Cardiac muscle cell (in vitro differentiated cells and primary cell): ENCODE results near the gene OLFML2A. TPM values are rescaled to one million over a fixed set of nuclear protein-coding genes. Genes with fewer than 3 reads are reported as not detected.

Source experiments
- DNase-seq, 2 donors: peaks; one replicate each; pipeline versions ENCODE4 v3.0.0 to v3.0.0-alpha.2; 2010 to 2017; ENCODE audit warnings: low read depth in 1 of 2, low spot score in 1 of 2
- H3K27ac ChIP-seq: fragments of 200-600 bp; sonication (generic); 2 replicates; pipeline ENCODE4 v1.5.1; 2016
- H3K27me3 ChIP-seq: fragments of 200-600 bp; sonication (generic); 2 replicates; pipeline ENCODE4 v1.6.0; 2016; ENCODE audit warnings: control low read depth
- H3K36me3 ChIP-seq: fragments of 200-600 bp; sonication (generic); 2 replicates; pipeline ENCODE4 v1.5.1; 2016; ENCODE audit warnings: control low read depth
- H3K4me1 ChIP-seq: fragments of 200-600 bp; sonication (generic); 2 replicates; pipeline ENCODE4 v1.8.1; 2017; ENCODE audit warnings: low read depth, mild to moderate bottlenecking, mixed run types
- H3K4me3 ChIP-seq: fragments of 200-600 bp; sonication (generic); 2 replicates; pipeline ENCODE4 v1.5.1; 2016; ENCODE audit warnings: mild to moderate bottlenecking
- H3K9me3 ChIP-seq: fragments of 200-600 bp; sonication (generic); 2 replicates; pipeline ENCODE4 v1.5.1; 2017; ENCODE audit warnings: low read depth, mild to moderate bottlenecking, control low read depth
- polyA plus RNA-seq: library from polyadenylated mRNA; unstranded; fragments of >200 nt; fragmentation: Nextera tagmentation; extraction: Ambion mirVana; gene quantifications from 2 replicates; pipeline ENCODE4 v1.2.1, GENCODE V29; 2016
- total RNA-seq: library from RNA; depleted of rRNA; stranded (reverse); fragments of >200 nt; gene quantifications from 2 replicates; pipeline ENCODE4 v1.2.3, GENCODE V29; 2016
- TF ChIP-seq, protein P1 (sequence below): IDR thresholded peaks from 2 replicates; pipeline ENCODE4 v1.5.1; 2012; ENCODE audit warnings: low read depth, mild to moderate bottlenecking, low read length

OLFML2A gene
- total and polyA plus RNA-seq, 2 experiments from 2014 or later = 3.4 to 10.7 TPM

- no peak for DNase-seq
- H3K36me3 ChIP-seq = no peaks in the 10 kb centered on the region
- H3K4me1 ChIP-seq = peaks cover 2% of the 10 kb centered on the region
- no peaks in the 10 kb centered on the region for H3K9me3 ChIP-seq
- no peak overlapping the region for H3K4me3 ChIP-seq
- H3K27ac ChIP-seq = no peak overlapping the region
- peaks cover 14% of the 10 kb centered on the region for H3K27me3 ChIP-seq
- TF ChIP-seq, protein P1, sequence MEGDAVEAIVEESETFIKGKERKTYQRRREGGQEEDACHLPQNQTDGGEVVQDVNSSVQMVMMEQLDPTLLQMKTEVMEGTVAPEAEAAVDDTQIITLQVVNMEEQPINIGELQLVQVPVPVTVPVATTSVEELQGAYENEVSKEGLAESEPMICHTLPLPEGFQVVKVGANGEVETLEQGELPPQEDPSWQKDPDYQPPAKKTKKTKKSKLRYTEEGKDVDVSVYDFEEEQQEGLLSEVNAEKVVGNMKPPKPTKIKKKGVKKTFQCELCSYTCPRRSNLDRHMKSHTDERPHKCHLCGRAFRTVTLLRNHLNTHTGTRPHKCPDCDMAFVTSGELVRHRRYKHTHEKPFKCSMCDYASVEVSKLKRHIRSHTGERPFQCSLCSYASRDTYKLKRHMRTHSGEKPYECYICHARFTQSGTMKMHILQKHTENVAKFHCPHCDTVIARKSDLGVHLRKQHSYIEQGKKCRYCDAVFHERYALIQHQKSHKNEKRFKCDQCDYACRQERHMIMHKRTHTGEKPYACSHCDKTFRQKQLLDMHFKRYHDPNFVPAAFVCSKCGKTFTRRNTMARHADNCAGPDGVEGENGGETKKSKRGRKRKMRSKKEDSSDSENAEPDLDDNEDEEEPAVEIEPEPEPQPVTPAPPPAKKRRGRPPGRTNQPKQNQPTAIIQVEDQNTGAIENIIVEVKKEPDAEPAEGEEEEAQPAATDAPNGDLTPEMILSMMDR = no peak
Observed at GRCh38 chr9:124780757-124781151, 3.8 kb downstream of the OLFML2A start.

GRCh38 chr9:124781967-124782660, 5.2 kb downstream of the OLFML2A start:
- no peak overlapping the region for H3K27ac ChIP-seq
- no peak for DNase-seq

DNA sequence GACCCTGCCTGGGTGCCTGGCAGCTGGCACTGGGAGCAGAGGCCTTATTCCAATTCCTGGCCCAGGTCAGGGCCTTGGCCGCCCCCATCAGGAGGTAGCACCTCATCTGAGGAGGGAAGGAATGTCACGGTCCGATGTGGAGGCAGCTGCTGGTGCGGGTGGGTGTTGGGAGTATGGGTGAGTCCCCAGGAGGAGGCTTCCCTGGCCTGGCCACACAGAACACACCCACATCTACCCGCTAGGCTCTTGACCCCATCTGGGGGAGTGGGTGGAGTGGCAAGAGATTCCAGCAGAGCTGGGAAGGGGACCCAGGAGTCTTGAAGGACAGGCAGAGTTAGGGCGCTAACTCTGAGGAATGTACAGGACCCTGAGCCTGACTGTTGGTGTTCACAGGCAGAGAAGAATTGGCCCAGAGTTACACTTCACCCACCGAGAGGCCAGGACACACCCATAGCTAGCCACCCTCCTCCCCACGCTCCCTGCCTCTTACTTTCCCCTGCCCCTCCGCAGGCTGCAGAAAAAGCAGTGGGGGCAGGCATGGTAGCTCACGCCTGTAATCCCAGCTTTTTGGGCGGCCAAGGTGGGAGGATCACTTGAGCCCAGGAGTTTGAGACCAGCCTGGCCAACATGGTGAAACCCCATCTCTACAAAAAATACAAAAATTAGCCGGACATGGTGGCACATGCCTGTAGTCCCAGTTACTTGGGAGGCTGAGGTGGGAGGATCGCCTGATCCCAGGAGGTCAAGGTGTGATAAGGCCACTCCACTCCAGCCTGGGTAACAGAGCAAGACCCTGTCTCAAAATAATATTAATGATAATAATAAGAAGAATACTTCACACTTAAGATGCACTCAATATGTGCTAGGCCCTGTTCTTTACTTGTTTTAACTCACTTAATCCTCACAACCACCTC, 6.0 kb downstream of the OLFML2A start:
- TF ChIP-seq, protein P1 = no peak
- peaks cover 2% of the 10 kb centered on the region for H3K4me1 ChIP-seq
- no peaks in the 10 kb centered on the region for H3K27me3 ChIP-seq
- no peaks in the 10 kb centered on the region for H3K36me3 ChIP-seq
- no peak for DNase-seq
- H3K4me3 ChIP-seq = no peak overlapping the region
- H3K27ac ChIP-seq = no peak overlapping the region
- H3K9me3 ChIP-seq = no peaks in the 10 kb centered on the region

More at GRCh38 chr9:124781967-124782660, 5.2 kb downstream of the OLFML2A start:
- H3K9me3 ChIP-seq = no peaks in the 10 kb centered on the region
- no peak overlapping the region for H3K4me3 ChIP-seq
- H3K27me3 ChIP-seq = peaks cover 6% of the 10 kb centered on the region
- TF ChIP-seq, protein P1 = no peak
- H3K36me3 ChIP-seq = no peaks in the 10 kb centered on the region
- peaks cover 2% of the 10 kb centered on the region for H3K4me1 ChIP-seq

- TF ChIP-seq, protein P1 = no peak
- H3K36me3 ChIP-seq = no peaks in the 10 kb centered on the region
- H3K27ac ChIP-seq = no peak overlapping the region
Observed at GRCh38 chr9:124783830-124784229, 6.9 kb downstream of the OLFML2A start.

DNA sequence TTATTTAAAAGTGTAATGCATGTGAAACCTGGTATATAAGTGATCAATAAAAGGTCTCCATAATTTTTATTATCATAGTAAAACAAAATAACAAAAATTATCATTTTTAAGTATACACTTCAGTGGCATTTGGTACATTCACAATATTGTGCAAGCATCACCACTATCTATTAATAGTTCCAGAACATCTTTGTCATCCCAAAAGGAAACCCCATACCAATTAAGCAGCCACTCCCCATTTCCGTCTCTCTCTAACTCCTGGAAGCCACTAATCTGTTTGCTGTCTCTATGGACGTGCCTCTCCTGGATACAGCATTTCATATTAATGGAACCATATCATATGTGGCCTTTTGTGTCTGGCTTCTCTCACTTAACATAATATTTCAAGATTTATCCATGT, 7.6 kb downstream of the OLFML2A start:
- Histone ChIP-seq H3K36me3 (no peaks in the 10 kb centered on the region), H3K4me1 (peaks cover 2% of the 10 kb centered on the region), H3K27ac (no peak overlapping the region), H3K9me3 (no peaks in the 10 kb centered on the region), H3K4me3 (no peak overlapping the region), H3K27me3 (no peaks in the 10 kb centered on the region)
- DNase-seq = peak in 1 of 2 donors; percentile 43
- TF ChIP-seq, protein P1 = no peak

More at GRCh38 chr9:124783830-124784229, 6.9 kb downstream of the OLFML2A start:
- H3K4me1 ChIP-seq = peaks cover 2% of the 10 kb centered on the region
- no peak overlapping the region for H3K4me3 ChIP-seq
- DNase-seq = no peak
- no peaks in the 10 kb centered on the region for H3K9me3 ChIP-seq
- no peaks in the 10 kb centered on the region for H3K27me3 ChIP-seq
